HG02970 (cell line): Measurements from ENCODE around the gene PROSER3.
"Not testable (repeated sequence)": the region's sequence is repeated elsewhere in the genome, so short reads cannot be mapped to it uniquely, and the experiment has no call there.

Source experiments
- ATAC-seq: cut with Tn5 transposase; IDR thresholded peaks from one replicate; pipeline ENCODE4 v1.9.1; 2021; ENCODE audit warnings: mild to moderate bottlenecking, moderate library complexity, moderate number of reproducible peaks; ENCODE audit not compliant: unreplicated experiment, low FRiP score

PROSER3 gene

DNA sequence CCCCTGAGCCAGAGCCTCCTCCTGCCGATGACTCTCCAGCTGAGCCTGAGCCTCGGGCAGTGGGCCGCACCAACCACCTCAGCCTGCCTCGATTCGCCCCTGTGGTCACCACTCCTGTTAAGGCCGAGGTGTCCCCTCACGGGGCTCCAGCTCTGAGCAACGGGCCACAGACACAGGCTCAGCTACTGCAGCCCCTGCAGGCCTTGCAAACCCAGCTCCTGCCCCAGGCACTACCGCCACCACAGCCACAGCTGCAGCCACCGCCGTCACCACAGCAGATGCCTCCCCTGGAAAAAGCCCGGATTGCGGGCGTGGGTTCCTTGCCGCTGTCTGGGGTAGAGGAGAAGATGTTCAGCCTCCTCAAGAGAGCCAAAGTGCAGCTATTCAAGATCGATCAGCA, 36.6 kb upstream of the PROSER3 start:
- ATAC-seq: no peak

DNA sequence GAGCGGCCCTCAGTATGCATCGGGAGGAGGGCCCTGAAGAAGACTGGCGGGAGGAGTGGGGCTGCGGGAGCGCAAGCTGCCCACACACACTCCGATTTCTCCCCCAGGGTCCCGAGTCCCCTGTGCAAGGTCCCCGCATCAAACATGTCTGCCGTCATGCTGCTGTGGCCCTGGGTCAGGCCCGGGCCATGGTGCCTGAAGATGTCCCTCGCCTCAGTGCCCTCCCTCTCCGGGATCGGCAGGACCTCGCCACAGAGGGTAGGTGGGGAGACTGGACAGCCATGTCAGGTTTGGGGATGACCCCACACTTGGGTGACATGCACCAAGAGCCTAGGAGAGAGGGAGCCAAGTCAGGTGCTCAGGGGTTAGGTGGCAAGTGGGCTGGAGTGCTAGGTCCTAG, 35.5 kb upstream of the PROSER3 start:
- ATAC-seq: no peak

DNA sequence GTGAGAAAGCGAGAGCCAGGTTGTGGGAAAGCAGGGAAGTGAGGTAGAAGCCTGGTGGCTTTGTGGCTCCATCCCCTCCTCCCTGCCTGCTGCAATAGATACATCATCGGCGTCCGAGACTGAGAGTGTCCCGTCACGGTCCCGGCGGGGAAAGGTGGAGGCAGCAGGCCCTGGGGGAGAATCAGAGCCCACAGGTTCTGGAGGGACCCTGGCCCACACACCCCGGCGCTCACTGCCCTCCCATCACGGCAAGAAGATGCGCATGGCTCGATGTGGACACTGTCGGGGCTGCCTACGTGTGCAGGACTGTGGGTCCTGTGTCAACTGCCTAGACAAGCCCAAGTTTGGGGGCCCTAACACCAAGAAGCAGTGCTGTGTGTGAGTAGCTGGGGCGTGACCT, 35.1 kb upstream of the PROSER3 start:
- ATAC-seq: no peak

DNA sequence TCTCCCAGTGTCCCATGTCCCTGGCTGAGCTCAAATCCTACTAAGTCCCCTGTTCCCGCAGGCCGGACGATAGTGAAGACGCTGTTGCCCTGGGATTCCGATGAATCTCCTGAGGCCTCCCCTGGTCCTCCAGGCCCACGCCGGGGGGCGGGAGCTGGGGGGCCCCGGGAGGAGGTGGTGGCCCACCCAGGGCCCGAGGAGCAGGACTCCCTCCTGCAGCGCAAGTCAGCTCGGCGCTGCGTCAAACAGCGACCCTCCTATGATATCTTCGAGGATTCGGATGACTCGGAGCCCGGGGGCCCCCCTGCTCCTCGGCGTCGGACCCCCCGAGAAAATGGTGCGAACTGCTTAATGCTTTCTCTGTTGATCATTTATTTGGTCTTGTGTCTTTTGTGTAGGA, 34.3 kb upstream of the PROSER3 start:
- ATAC-seq: no peak

DNA sequence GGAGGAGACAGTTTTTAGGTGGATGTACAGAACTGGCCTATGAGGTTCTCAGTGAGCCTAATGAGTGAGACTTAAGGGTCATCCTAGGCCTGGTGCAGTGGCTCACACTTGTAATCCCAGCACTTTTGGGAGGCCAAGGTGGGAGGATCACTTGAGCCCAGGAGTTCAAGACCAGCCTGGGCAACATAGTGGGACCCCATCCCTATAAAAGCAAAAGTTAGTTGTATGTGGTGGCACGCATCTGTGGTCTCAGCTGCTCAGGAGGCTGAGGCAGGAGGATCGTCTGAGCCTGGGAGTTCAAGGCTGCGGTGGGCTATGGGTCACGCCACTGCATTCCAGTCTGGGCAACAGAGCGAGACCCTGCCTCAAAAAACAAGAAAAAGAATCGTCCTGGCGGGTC, 33.8 kb upstream of the PROSER3 start:
- ATAC-seq: not testable (repeated sequence)

DNA sequence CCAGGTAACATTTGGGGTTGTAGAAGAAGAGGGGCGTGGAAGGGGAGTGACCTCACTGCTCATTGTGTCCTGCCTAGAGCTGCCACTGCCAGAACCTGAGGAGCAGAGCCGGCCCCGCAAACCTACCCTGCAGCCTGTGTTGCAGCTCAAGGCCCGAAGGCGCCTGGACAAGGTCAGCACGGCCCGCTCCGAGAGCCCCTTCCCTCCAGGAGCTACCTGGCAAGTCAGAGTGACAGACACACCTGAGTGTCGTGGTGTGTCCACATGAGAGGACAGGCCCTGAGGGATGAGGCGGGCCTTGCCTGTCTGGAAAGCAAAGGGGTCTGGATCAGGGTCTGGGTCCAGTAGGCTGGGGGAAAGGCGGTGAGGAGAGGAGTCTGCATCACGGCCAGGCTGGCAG, 33.4 kb upstream of the PROSER3 start:
- ATAC-seq: no peak

DNA sequence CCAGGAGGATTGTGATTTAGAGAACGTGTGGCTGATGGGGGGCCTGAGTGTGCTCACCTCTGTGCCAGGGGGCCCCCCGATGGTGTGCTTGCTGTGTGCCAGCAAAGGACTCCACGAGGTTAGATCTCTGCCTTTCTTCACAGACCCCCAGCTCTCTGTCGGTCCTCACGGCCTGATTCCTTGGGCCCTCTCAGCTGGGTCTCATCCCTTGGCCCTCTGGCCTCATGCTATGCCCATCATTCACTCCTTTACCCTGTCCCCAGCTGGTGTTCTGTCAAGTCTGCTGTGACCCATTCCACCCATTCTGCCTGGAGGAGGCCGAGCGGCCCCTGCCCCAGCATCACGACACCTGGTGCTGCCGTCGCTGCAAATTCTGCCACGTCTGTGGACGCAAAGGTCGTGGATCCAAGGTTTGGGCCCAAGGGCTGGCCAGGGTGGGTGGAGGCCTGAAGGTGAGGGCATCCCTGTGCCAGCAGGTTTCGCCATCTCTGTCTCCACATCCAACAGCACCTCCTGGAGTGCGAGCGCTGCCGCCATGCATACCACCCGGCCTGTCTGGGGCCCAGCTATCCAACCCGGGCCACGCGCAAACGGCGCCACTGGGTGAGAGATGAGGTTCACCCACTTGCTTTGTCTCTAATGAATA, 32.6 kb upstream of the PROSER3 start:
- no peak for ATAC-seq

DNA sequence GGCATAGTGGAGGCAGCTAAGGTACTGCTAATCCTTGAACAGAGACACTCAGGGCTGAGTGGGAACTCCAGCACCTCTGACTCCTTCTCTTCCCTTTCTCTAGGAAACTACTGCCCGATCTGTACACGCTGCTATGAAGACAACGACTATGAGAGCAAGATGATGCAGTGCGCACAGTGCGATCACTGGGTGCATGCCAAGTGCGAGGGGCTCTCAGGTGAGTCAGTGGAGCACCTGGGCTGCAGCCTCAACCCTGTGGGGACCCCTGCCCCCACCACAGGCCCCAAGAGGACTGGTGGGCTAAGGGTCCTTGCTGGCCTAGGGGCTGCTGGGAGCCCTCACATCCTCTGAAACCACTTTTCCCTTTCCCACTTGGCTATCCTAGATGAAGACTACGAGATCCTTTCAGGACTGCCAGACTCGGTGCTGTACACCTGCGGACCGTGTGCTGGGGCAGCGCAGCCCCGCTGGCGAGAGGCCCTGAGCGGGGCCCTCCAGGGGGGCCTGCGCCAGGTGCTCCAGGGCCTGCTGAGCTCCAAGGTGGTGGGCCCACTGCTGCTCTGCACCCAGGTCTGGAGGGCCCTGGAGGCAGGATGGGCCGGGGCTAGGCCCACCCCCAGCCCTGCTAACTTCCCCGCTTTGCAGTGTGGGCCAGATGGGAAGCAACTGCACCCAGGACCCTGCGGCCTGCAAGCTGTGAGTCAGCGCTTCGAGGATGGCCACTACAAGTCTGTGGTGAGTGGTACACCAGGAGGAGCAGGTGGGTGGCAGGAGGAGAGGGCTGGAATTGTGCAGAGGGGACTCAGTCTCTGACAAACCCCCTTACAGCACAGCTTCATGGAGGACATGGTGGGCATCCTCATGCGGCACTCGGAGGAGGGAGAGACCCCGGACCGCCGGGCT, 30.7 kb upstream of the PROSER3 start:
- ATAC-seq: no peak

DNA sequence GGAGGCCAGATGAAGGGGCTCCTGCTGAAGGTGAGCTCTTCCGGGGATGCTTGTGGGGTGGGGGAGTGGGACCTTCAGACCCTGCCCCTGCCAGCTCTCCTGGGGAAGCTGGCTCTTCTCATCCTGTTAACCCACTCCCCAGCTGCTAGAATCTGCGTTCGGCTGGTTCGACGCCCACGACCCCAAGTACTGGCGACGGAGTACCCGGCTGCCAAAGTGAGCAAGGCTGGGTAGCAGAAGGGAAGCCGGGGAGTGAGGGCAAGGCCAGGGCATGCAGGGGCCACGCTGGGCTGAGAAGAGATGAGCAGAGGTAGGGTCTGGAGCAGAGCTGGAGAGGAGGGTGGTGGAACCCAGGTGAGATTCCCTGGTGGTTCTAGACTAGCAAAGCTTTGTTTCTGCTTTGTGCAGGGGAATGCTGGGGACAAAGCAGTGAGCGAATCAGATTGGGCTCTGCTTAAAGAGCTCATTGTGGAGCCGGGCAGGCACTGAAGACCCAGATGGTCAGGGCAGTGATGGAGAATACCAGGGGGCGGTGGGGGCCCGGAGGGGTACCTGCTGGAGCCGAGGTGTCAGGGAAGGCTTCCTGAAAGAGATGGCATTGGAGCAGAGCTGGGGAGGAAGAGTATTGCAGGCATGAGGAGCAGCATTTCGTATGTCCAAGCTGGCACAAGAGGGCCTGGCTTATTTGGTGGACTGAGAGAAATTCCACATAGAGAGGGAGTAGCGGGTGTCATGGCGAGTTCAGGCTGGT, 29.8 kb upstream of the PROSER3 start:
- no peak for ATAC-seq

DNA sequence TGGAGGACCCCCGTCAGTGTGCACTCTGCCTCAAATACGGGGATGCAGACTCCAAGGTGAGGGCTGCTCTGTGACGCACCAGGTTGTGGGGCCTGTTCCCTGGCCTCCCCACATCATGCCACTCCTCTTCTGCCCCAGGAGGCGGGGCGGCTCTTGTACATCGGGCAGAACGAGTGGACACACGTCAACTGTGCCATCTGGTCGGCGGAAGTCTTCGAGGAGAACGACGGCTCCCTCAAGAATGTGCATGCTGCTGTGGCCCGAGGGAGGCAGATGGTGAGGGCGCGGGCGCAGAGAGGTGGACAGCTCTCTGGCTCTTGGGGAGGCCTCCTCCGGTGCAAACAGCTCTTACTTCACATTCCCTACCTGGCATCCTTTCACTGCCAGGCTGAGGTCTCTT, 29.0 kb upstream of the PROSER3 start:
- ATAC-seq: no peak

DNA sequence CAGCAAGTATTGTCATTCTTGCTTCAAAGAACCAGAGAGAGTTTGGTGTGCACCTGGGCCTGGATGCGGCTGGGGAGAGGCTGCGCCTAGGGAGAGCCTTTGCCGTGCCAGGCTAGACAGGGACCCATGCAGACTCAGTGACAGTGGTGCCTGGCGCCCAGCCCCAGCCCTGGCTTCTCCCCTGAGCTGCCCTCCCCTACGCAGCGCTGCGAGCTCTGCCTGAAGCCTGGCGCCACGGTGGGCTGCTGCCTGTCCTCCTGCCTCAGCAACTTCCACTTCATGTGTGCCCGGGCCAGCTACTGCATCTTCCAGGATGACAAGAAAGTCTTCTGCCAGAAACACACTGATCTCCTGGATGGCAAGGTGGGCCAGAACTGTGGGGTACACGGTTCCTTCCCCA, 28.2 kb upstream of the PROSER3 start:
- no peak for ATAC-seq

DNA sequence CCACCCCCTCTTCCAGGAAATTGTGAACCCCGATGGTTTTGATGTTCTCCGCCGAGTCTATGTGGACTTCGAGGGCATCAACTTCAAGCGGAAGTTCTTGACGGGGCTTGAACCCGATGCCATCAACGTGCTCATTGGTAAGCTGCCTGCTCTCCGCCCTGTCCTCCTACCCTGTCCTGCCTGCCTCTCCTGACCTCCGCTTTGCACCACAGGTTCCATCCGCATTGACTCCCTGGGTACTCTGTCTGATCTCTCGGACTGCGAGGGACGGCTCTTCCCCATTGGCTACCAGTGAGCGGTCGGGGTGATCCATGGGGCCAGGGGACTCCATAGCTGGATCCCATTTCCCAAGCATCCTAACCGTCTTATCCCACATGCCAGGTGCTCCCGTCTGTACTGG, 27.6 kb upstream of the PROSER3 start:
- no peak for ATAC-seq

DNA sequence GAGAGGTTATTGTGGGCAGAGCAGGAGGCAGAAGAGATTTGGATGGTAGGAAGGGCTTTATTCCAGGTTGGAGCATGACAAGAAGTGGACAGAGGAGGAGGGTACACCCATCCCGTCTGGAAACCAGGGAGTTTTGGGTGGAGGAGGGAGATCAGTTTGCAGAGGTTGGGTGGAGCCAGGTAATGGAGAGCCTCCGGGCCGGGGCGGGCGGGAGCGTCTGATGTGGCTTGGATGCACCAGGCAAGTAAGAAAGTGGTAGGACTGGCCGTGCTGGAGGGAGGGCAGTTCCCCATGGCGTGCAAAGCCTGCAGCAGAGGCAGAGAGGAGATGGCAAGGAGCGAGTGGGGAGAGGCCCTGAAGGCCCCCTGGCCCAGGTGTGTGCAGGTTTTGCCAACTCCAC, 26.6 kb upstream of the PROSER3 start:
- no peak for ATAC-seq

DNA sequence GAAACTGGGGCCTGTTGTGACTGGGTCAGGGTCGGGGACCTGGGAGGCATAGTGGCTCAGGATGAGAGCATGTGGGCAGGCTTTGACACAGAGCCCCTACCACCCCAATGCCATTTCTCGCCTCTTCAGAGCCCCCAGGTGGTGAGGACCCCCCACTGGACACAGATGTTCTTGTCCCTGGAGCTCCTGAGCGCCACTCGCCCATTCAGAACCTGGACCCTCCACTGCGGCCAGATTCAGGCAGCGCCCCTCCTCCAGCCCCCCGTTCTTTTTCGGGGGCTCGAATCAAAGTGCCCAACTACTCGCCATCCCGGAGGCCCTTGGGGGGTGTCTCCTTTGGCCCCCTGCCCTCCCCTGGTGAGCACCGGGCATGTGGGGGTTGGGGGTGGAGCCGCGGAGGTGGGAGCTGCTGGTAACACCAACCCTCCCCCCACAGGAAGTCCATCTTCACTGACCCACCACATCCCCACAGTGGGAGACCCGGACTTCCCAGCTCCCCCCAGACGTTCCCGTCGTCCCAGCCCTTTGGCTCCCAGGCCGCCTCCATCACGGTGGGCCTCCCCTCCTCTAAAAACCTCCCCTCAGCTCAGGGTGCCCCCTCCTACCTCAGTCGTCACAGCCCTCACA, 26.1 kb upstream of the PROSER3 start:
- ATAC-seq: no peak

DNA sequence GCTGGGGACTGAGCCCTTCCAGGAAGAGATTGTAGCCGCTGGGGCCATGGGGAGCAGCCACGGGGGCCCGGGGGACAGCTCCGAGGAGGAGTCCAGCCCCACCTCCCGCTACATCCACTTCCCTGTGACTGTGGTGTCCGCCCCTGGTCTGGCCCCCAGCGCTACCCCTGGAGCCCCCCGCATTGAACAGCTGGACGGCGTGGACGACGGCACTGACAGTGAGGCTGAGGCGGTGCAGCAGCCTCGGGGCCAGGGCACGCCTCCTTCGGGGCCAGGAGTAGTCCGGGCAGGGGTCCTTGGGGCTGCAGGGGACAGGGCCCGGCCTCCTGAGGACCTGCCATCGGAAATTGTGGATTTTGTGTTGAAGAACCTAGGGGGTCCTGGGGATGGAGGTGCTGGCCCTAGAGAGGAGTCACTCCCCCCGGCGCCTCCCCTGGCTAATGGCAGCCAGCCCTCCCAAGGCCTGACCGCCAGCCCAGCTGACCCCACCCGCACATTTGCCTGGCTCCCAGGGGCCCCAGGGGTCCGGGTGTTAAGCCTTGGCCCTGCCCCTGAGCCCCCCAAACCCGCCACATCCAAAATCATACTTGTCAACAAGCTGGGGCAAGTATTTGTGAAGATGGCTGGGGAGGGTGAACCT, 25.3 kb upstream of the PROSER3 start:
- ATAC-seq: no peak

DNA sequence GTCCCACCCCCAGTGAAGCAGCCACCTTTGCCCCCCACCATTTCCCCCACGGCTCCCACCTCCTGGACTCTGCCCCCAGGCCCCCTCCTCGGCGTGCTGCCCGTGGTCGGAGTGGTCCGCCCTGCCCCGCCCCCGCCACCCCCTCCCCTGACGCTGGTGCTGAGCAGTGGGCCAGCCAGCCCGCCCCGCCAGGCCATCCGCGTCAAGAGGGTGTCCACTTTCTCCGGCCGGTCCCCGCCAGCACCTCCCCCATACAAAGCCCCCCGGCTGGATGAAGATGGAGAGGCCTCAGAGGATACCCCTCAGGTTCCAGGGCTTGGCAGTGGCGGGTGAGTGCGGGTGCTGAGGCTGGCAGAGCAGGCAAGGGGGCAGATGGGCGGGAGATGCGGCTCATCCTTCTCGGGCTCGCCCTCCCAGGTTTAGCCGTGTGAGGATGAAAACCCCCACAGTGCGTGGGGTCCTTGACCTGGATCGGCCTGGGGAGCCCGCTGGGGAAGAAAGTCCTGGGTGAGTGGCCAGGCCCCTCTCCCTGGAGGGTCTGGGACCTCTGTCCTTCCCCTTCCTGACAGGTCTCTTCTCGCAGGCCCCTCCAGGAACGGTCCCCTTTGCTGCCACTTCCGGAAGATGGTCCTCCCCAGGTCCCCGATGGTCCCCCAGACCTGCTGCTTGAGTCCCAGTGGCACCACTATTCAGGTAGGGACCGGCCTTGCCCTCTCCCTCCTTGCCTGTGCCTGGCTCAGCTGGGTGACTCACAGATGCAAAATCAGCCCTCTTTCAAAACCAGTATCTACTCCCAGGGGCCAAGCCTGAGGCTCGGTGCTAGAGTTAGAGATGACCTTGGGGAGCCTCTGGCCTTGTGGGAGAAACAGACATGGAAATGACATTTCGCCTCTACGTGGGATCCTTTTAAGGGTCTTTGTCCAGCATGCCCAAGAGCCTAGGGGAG, 24.5 kb upstream of the PROSER3 start:
- ATAC-seq: no peak

DNA sequence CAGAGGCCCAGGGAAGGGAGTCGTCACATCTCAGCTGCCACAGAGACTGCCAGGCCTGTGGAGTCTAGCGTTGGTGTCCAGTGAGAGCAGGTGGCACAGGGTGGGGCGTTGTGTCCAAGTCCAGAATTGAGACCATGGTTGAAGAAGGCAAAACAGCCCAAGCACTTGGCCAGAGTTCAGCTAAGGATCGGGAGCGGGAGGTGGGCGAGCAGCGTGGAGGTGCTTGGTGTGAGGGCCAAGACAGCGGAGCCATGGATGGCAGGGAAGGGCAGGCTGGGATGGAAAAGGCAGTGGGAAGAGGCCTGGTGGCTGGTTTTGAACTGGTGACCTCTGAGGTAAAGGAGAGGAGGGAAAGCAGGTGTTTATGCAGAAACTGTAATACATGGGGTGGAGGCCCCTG, 23.7 kb upstream of the PROSER3 start:
- ATAC-seq: no peak

DNA sequence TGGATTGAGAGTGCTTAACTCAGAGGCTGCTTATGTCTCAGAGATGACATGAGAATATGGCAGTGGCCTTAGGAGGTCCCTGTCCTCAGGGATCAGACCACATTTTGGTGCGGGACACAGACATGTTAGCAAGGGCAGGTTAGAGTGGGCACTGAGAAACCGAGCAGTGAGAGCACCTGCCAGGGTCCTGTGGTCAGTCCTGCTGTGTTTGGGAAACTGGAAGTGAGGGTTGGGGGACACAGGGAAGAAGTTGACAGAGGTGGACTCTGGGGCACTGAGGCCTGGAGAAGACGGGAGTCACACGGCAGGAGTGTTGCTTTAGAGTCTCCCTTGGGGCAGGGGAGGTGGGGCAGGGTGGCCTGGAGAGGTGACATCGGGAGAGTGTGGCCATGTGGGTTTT, 23.1 kb upstream of the PROSER3 start:
- ATAC-seq: no peak
